ENCODE results near the gene CSNK1D.

DNA sequence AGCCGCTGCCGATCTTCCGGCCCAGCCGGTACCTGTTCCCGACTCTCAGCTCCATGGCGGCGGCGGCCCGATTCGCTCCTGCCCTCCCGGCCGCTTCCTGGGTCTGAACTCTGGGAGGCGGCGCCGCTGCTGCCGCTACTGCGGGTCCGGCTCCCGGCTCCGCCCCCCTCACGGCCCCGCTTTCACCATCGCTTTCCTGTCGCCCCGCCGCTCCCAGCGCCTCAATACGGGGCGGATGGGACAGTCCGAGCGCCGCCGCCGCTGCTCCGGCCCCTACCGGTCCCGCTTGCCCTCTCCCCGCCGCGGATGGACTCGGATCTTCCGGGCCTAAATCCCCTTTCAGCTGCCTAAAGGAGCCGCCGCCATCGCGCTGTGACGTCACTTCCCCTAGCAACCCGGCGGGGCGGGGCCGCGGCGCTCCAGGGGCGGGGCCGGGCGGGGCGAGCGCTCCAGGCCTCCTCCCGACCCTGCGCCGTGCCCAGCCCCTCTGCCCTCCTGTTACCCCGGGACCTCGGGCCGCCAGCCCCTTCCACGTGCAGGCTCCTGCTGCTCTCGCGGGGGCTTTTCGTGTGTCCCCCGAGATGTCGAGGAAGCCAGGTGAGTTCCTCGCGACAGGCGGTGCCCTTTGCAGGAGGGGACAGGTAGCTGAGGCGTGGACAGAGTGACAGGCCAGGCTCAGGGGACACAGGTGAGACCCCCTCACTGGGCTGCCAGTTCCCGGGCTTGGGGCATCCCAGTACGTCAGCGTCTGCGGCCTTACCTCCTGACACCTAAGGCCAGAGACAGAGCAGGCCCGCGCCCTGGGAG lies at the start of gene CSNK1D:
- TF ChIP-seq, protein P1, sequence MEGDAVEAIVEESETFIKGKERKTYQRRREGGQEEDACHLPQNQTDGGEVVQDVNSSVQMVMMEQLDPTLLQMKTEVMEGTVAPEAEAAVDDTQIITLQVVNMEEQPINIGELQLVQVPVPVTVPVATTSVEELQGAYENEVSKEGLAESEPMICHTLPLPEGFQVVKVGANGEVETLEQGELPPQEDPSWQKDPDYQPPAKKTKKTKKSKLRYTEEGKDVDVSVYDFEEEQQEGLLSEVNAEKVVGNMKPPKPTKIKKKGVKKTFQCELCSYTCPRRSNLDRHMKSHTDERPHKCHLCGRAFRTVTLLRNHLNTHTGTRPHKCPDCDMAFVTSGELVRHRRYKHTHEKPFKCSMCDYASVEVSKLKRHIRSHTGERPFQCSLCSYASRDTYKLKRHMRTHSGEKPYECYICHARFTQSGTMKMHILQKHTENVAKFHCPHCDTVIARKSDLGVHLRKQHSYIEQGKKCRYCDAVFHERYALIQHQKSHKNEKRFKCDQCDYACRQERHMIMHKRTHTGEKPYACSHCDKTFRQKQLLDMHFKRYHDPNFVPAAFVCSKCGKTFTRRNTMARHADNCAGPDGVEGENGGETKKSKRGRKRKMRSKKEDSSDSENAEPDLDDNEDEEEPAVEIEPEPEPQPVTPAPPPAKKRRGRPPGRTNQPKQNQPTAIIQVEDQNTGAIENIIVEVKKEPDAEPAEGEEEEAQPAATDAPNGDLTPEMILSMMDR (IDR thresholded peaks at IDR 0.05): no peak
- peak; percentile 85 to 96 (median 95) for TF ChIP-seq POLR2A (IDR thresholded peaks at IDR 0.05)

Measured in body of pancreas (tissue), 4 donors.